ACHN (cell line): ENCODE data around the gene FBXL16.
"Not testable (repeated sequence)": the region's sequence is repeated elsewhere in the genome, so short reads cannot be mapped to it uniquely, and the experiment has no call there.

ENCODE experiments used
- DNase-seq: peaks from one replicate; pipeline ENCODE4 v3.0.0-alpha.2; 2015
- in situ Hi-C: cut with HindIII; loops from 2 replicates; pipeline ENCODE4 v1.10.0; 2017; ENCODE audit warnings: low sequenced_read_pairs, low pct_ligation_motif_present, low pct_unique_long_range_greater_than_20kb

FBXL16 gene

GRCh38 chr16:700684-701584 lies 4.7 kb downstream of the FBXL16 start:
- in situ Hi-C loops: no loop called here
- peak; percentile 52 for DNase-seq

- in situ Hi-C loops: no loop called here
- no peak for DNase-seq
These were observed 6.5 kb downstream of the FBXL16 start for GRCh38 chr16:698911-699671.

- in situ Hi-C loops: no loop called here
- peak; percentile 86 for DNase-seq
These were observed 10.1 kb downstream of the FBXL16 start for GRCh38 chr16:695355-696089.

GRCh38 chr16:694863-695354 lies 10.7 kb downstream of the FBXL16 start:
- DNase-seq: no peak
- in situ Hi-C loops: no loop called here

- no peak for DNase-seq
- in situ Hi-C loops: no loop called here
These were observed 11.3 kb downstream of the FBXL16 start for GRCh38 chr16:694187-694862.

GRCh38 chr16:693766-694165 lies 11.8 kb downstream of the FBXL16 start:
- DNase-seq: no peak
- in situ Hi-C loops: no loop called here

- DNase-seq: no peak
- in situ Hi-C loops: no loop called here
These were observed 12.2 kb downstream of the FBXL16 start for GRCh38 chr16:693364-693763.

GRCh38 chr16:692356-693108 lies 13.1 kb downstream of the FBXL16 start:
- in situ Hi-C loops: no loop called here
- DNase-seq: no peak

GRCh38 chr16:691242-691641 lies 14.4 kb downstream of the FBXL16 start:
- DNase-seq, in situ Hi-C loops: not testable (repeated sequence)

- in situ Hi-C loops: no loop called here
These were observed 16.3 kb downstream of the FBXL16 start for GRCh38 chr16:689175-689897.

GRCh38 chr16:687499-687898 lies 18.1 kb downstream of the FBXL16 start:
- in situ Hi-C loops: no loop called here
- no peak for DNase-seq

More at GRCh38 chr16:689175-689897, 16.3 kb downstream of the FBXL16 start:
- DNase-seq: no peak

GRCh38 chr16:686459-687260 lies 18.9 kb downstream of the FBXL16 start:
- in situ Hi-C loops: no loop called here
- no peak for DNase-seq

- in situ Hi-C loops: no loop called here
These were observed 19.6 kb downstream of the FBXL16 start for GRCh38 chr16:685967-686366.

GRCh38 chr16:684961-685696 lies 20.5 kb downstream of the FBXL16 start:
- in situ Hi-C loops: no loop called here
- DNase-seq: no peak

More at GRCh38 chr16:685967-686366, 19.6 kb downstream of the FBXL16 start:
- DNase-seq: peak; percentile 70

- in situ Hi-C loops: no loop called here
- DNase-seq: peak; percentile 99
These were observed 21.4 kb downstream of the FBXL16 start, which contains the start of gene JMJD8 for GRCh38 chr16:684071-684794. TSS of gene JMJD8 (minus strand) at chr16:684334. CDS start at chr16:684319, 15 bp downstream.
